Activated T-helper 17 cell treated with anti-CD3 and anti-CD28 coated beads, Interleukin-2, amount 50 U/mL, for 72 hours (primary cell): ENCODE measurements around the gene SKIDA1. TPM values are rescaled to one million over a fixed set of nuclear protein-coding genes. Genes with fewer than 3 reads are reported as not detected.

ENCODE experiments used
- ATAC-seq: fragments of 150-1000 bp; cut with Tn5 transposase; replicated peaks from 2 replicates; pipeline ENCODE4 v1.10.0; 2021; ENCODE audit warnings: mild to moderate bottlenecking, moderate library complexity
- H3K27ac Mint-ChIP-seq: one replicate; pipeline ENCODE4 v1.8.0; 2022; ENCODE audit warnings: mixed read lengths
- H3K27me3 Mint-ChIP-seq: one replicate; pipeline ENCODE4 v1.8.0; 2022; ENCODE audit warnings: mixed read lengths
- H3K36me3 Mint-ChIP-seq: one replicate; pipeline ENCODE4 v1.8.0; 2022; ENCODE audit warnings: low read depth, mild to moderate bottlenecking, mixed read lengths
- H3K4me1 Mint-ChIP-seq: one replicate; pipeline ENCODE4 v1.8.0; 2022; ENCODE audit warnings: mixed read lengths
- H3K4me3 Mint-ChIP-seq: one replicate; pipeline ENCODE4 v1.8.0; 2022; ENCODE audit warnings: mild to moderate bottlenecking, mixed read lengths
- H3K9me3 Mint-ChIP-seq: one replicate; pipeline ENCODE4 v1.8.0; 2022; ENCODE audit warnings: mixed read lengths
- total RNA-seq, 2 donors: library from RNA; stranded (reverse); gene quantifications; one replicate each; pipeline ENCODE4 v1.2.3, GENCODE V29; 2022

Gene SKIDA1
- total RNA-seq, 2 donors from 2014 or later, result 0.06 to 0.95 TPM

GRCh38 chr10:21533467-21534279, 8.2 kb upstream of the SKIDA1 start, which contains the start of gene MLLT10:
MLLT10 (plus strand) TSS chr10:21534232; CDS start chr10:21534645, 413 bp downstream.
- Mint-ChIP-seq H3K36me3 (peaks cover 26% of the 10 kb centered on the region), H3K27ac (peak within 1 kb of the TSS; percentile 87), H3K27me3 (no peaks in the 10 kb centered on the region), H3K9me3 (no peaks in the 10 kb centered on the region), H3K4me1 (peaks cover 9% of the 10 kb centered on the region), H3K4me3 (peak within 1 kb of the TSS; percentile 88)
- ATAC-seq, result peak; percentile 87

- Mint-ChIP-seq H3K4me3 (peak overlapping the region; percentile 88), H3K27me3 (no peaks in the 10 kb centered on the region), H3K36me3 (peaks cover 21% of the 10 kb centered on the region), H3K27ac (peak overlapping the region; percentile 87), H3K4me1 (peaks cover 9% of the 10 kb centered on the region), H3K9me3 (no peaks in the 10 kb centered on the region)
- no peak for ATAC-seq
These were observed 7.4 kb upstream of the SKIDA1 start for GRCh38 chr10:21532694-21533466.

- Mint-ChIP-seq H3K36me3 (peaks cover 18% of the 10 kb centered on the region), H3K27ac (no peak overlapping the region), H3K9me3 (no peaks in the 10 kb centered on the region), H3K4me1 (peaks cover 15% of the 10 kb centered on the region), H3K27me3 (no peaks in the 10 kb centered on the region), H3K4me3 (no peak overlapping the region)
- no peak for ATAC-seq
These were observed 5.7 kb upstream of the SKIDA1 start for GRCh38 chr10:21531164-21531563.

GRCh38 chr10:21530641-21531040, 5.2 kb upstream of the SKIDA1 start:
- no peak overlapping the region for H3K4me3 Mint-ChIP-seq
- peaks cover 14% of the 10 kb centered on the region for H3K4me1 Mint-ChIP-seq
- H3K9me3 Mint-ChIP-seq, result no peaks in the 10 kb centered on the region
- H3K36me3 Mint-ChIP-seq, result peaks cover 16% of the 10 kb centered on the region
- ATAC-seq, result no peak
- no peak overlapping the region for H3K27ac Mint-ChIP-seq
- H3K27me3 Mint-ChIP-seq, result no peaks in the 10 kb centered on the region

- ATAC-seq, result no peak
- no peaks in the 10 kb centered on the region for H3K27me3 Mint-ChIP-seq
- H3K4me1 Mint-ChIP-seq, result peaks cover 16% of the 10 kb centered on the region
- H3K27ac Mint-ChIP-seq, result no peak overlapping the region
- H3K4me3 Mint-ChIP-seq, result no peak overlapping the region
- no peaks in the 10 kb centered on the region for H3K9me3 Mint-ChIP-seq
- H3K36me3 Mint-ChIP-seq, result peaks cover 12% of the 10 kb centered on the region
These were observed 4.7 kb upstream of the SKIDA1 start for GRCh38 chr10:21530168-21530567.

GRCh38 chr10:21529032-21529910, 3.8 kb upstream of the SKIDA1 start:
- Mint-ChIP-seq H3K9me3 (no peaks in the 10 kb centered on the region), H3K36me3 (peaks cover 12% of the 10 kb centered on the region), H3K4me3 (no peak overlapping the region), H3K27me3 (no peaks in the 10 kb centered on the region), H3K4me1 (peaks cover 20% of the 10 kb centered on the region), H3K27ac (no peak overlapping the region)
- no peak for ATAC-seq

- Mint-ChIP-seq H3K27ac (no peak overlapping the region), H3K9me3 (no peaks in the 10 kb centered on the region), H3K27me3 (no peaks in the 10 kb centered on the region), H3K4me3 (peak overlapping the region; percentile 96), H3K36me3 (peaks cover 10% of the 10 kb centered on the region), H3K4me1 (peaks cover 20% of the 10 kb centered on the region)
- no peak for ATAC-seq
These were observed 3.0 kb upstream of the SKIDA1 start for GRCh38 chr10:21528236-21529031.

- Mint-ChIP-seq H3K36me3 (peaks cover 7% of the 10 kb centered on the region), H3K4me1 (peaks cover 16% of the 10 kb centered on the region), H3K27ac (peak overlapping the region; percentile 96), H3K27me3 (no peaks in the 10 kb centered on the region), H3K4me3 (peak overlapping the region; percentile 96), H3K9me3 (no peaks in the 10 kb centered on the region)
- ATAC-seq, result no peak
These were observed 2.2 kb upstream of the SKIDA1 start for GRCh38 chr10:21527598-21528235.

GRCh38 chr10:21526860-21527597, 1.5 kb upstream of the SKIDA1 start:
- Mint-ChIP-seq H3K9me3 (no peaks in the 10 kb centered on the region), H3K27ac (peak overlapping the region; percentile 96), H3K4me1 (peaks cover 16% of the 10 kb centered on the region), H3K27me3 (peaks cover under 1% of the 10 kb centered on the region), H3K4me3 (peak overlapping the region; percentile 96), H3K36me3 (peaks cover 7% of the 10 kb centered on the region)
- peak; percentile 51 for ATAC-seq

- H3K36me3 Mint-ChIP-seq, result peaks cover 7% of the 10 kb centered on the region
- H3K27me3 Mint-ChIP-seq, result peaks cover 4% of the 10 kb centered on the region
- peak; percentile 65 for ATAC-seq
- H3K9me3 Mint-ChIP-seq, result no peaks in the 10 kb centered on the region
- peak overlapping the region; percentile 96 for H3K27ac Mint-ChIP-seq
- H3K4me1 Mint-ChIP-seq, result peaks cover 16% of the 10 kb centered on the region
- H3K4me3 Mint-ChIP-seq, result peak overlapping the region; percentile 96
These were observed 842 bp upstream of the SKIDA1 start for GRCh38 chr10:21526188-21526859.

GRCh38 chr10:21524526-21525366, 736 bp downstream of the SKIDA1 start:
- H3K27me3 Mint-ChIP-seq, result peaks cover 18% of the 10 kb centered on the region
- H3K4me3 Mint-ChIP-seq, result peak overlapping the region; percentile 96
- ATAC-seq, result no peak
- peaks cover 7% of the 10 kb centered on the region for H3K36me3 Mint-ChIP-seq
- H3K4me1 Mint-ChIP-seq, result peaks cover 29% of the 10 kb centered on the region
- peak overlapping the region; percentile 96 for H3K27ac Mint-ChIP-seq
- no peaks in the 10 kb centered on the region for H3K9me3 Mint-ChIP-seq
